GM18519 (cell line): ENCODE results near the gene SLC35A3.
"Not testable (repeated sequence)": the region's sequence is repeated elsewhere in the genome, so short reads cannot be mapped to it uniquely, and the experiment has no call there.

Experiments used
- ATAC-seq: cut with Tn5 transposase; IDR thresholded peaks from one replicate; pipeline ENCODE4 v1.9.1; 2021; ENCODE audit warnings: mild to moderate bottlenecking, moderate library complexity; ENCODE audit not compliant: unreplicated experiment, low FRiP score

The SLC35A3 gene

DNA sequence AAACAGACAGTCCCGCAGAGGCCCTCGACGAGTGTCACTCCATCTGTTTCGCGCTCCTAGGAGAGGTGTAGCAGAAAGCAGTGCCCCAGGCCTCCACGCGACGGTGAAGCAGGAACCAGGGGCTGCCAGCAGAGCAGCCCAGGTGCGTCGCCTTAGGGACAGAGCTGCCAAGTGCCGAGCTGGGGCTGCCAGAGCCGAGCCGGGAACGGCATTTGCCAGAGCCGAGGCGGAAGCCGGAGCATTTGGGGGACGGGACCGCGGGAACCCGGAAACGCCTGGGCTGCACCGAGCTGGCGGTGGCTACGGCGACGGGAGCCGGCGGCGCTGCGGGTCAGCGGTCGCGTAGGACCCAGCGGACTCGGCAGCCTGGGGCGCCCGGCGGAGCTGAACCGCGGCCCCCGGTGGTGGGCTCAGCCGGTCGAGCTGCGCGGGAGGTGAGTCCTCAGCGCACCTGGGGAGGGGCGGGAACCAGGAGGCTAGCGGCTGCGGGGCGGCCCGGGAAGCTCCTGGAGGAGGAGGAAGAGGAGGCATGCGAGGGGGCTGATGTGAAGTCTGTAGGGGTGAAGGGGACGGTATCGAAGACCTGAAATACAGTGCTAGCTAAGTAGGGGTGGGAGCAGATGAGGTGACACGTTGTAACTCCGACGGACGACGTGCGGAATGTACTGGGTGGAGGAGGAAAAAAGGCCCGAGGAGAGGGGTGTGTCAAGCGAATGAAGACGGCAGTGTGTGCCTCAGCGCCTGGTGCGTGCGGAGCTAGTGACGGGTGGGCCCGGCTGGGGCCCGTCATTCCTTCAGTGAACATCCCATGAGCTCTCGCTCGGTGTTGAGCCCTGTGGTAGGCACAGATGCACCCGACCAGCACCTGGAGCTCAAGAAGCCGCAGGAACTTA, at the start of gene SLC35A3:
Gene SLC35A3, plus strand, starts transcription at position 268 of the 893 bp plus-strand sequence. CDS start 23,559 bp downstream, outside the sequence.
- ATAC-seq: peak; percentile 85

DNA sequence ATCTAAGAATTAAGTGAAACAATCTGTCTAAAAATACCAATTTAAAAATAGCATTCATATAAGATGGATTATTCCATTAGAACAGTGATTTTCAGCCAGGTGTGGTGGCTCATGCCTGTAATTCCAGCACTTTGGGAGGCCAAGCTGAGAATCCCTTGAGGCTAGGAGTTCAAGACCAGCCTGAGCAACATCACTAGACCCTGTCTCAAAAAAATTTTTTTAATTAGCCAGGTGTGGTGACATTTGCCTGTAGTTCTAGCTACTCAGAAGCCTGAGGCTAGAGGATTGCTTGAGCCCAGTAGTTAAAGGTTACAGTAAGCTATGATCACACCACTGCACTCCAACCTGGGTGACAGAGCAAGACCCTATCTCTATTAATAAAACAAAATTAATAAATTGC, 35.0 kb upstream of the SLC35A3 start:
- no peak for ATAC-seq

DNA sequence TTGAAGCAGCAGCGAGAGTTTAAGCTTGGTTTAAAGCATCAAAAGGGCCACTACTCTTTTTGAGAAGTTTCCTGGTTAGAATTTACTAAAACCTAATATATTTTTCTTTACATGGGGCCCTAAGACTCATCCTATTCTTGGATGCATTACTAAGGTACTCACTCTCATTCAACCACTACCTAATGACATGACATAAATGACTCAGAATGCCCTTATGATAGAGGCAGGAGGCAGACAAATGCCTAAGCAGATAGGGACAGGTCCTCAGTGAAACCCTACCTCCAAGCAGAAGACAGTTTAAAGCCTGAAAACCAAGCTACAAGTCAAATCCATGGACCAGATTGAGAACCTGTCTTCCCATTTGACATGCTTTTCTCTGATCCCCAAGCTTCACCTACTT, 34.3 kb upstream of the SLC35A3 start:
- no peak for ATAC-seq

DNA sequence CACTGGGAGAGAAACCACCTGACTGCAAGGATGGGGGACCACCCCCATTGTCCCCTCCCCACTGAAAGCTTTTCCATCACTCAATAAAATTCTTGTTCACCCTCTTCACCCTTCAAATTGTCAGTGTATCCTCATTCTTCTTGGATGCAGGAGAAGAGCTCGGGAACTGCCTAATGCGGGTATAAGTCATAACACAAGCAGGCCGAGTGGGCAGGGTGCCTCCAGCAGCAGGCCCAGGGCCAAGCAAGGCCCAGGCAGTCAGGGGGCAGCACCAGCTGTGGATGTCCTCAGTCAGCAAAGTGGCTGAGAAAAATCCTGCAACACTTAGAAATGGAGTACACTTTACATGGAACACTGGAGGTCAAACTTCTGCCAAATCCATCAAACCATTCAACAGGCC, 33.7 kb upstream of the SLC35A3 start:
- ATAC-seq: no peak

DNA sequence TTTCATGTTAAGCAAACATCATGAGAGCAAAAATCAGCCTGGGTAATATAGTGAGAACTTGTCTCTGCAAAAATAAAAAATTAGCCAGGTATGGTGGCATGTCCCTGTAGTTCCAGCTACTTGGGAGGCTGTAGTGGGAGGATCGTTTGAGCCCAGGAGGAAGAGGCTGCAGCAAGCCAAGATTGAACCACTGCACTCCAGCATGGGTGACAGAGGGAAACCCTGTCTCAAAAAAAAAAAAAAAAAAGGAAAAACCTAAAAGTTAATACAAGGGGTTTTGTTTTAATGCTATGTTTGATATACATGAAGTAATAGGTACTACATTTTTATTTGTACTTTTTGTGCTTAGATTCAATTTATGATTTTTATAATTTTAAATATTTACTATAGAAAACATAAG, 27.1 kb upstream of the SLC35A3 start:
- ATAC-seq: no peak

DNA sequence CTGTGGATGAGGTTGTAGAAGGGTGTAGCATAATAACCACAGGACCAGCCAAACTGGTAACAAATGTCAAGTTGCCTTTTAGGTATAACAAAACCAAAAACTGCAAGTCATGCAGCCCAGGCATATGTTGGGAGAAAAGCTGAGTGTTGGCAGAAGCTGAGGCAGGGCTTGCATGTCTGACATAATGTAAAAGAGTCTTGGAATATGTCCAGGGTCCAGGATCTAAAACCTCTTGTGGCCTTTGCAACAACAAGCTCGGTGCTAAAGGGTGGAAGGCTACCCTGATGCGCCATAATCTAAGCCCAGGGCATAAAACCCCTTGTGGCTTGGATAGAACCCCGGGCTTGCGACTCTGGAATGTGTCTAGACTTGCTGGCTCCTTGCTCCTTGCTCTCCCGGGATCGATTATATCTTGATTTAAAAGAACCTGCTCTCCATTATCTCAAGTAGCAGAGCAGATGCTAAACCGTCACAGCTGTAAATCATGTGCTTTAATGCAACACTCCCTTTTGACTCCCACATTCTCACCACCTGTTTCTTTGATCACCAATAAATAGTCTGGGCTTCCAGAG, 26.5 kb upstream of the SLC35A3 start:
- ATAC-seq: no peak

DNA sequence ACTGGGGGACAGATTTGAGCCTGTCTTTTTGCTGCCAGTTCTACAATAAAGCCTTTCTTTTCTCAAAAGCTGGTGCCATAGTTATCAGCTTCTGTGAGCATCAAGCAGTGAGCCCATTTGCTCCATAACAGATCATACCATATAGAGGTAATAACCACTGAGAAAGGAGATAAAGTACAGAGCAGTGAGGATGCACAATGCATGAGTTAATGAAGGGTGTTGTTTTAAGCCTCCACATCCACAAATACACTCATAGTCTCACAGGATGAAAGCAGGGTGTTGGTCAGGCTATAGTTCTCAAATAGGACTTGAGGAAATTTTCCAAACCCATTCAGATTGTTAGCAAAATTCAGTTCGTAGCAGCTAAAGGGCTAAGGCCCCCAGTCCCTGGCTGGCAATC, 25.6 kb upstream of the SLC35A3 start:
- ATAC-seq: no peak

DNA sequence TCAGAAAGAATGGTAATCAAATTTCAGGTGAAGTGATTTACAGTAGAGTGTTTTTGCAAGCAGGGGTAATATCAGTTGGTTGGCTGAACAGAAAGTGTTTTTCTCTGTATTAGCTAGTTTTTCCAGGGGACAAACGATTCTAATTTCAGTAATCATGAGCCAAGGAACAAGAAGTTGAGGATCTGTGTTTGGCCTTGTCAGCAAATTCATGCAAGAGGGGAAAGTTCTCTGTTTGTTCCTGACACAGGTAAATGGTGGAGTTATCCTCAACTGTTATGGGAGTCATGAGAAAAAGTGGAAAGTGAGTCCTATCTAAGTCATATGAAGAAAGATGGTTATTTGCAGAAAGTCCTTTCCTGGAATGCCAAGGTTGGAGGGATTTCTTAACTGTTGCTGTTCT, 24.6 kb upstream of the SLC35A3 start:
- ATAC-seq: no peak

DNA sequence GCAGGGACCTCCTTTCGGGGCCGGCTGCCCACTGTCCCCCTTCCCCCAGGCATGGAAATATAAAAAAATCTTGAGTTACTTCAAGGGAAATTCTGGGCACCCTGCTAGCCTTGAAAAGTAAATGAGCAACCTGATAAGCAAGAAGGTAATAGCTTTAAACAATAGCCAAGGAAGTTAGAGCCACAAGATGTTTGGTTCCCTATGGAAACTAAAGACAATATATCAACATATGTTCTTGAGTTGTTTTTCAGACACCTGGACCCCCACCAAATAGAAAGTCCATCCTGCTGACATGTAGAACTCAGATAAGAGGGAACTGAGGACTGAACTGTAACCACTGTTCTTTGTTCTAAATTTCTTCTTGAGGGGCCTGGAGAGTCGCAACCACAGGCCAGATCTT, 19.3 kb upstream of the SLC35A3 start:
- ATAC-seq: no peak

DNA sequence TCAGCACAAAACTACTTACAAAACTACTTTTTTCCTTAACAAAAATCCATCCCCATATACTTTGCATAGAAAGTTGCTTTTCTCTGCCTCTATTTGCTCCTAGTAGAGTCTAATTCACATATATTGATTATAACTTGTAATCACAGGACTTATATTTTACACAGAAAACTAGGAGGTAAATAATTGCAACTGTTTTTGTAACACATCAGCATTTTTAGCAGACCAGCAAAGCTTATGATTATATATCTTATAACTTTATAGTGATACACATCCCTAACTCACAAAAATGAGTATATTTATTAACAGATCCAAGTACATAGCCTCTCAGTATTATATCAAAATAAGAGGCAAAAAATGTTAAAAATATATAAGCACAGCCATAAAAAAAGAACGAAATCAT, 17.3 kb upstream of the SLC35A3 start:
- ATAC-seq: no peak

DNA sequence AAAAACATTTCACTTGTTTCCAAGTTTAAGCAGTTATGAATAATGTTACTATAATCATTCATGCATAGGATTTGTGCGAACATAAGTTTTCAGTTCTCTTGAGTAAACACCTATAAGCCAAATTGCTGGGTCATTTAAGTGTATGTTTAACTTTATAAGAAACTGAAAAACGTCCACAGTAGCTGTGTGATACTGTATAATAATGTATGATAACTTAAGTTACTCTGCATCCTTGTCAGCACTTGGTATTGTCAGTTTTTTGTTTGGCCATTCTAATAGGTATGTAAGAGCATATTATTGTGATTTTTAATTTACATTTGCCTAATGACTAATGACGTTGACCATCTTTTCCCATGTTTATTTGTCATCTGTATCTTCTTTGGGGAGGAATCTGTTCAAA, 14.4 kb upstream of the SLC35A3 start:
- no peak for ATAC-seq

DNA sequence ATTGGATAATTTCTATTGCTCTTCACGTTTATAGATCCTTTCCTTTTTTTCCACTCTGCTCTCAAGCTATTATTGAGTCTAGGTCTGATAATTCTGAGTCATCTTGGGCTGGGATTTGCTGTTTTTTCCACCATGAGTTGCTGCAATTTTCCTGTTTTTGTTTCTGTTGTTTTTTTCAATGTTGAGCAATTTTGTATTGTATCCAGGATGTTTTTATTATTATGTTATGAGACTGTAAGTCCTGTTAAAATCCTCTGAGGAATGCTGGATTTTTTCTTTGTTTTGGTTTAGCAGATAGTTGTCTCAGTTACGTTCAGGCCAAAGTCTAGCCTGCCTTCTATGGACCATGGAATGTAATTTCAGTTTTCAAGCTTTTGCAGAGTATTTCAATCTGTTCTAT, 13.0 kb upstream of the SLC35A3 start:
- ATAC-seq: no peak

DNA sequence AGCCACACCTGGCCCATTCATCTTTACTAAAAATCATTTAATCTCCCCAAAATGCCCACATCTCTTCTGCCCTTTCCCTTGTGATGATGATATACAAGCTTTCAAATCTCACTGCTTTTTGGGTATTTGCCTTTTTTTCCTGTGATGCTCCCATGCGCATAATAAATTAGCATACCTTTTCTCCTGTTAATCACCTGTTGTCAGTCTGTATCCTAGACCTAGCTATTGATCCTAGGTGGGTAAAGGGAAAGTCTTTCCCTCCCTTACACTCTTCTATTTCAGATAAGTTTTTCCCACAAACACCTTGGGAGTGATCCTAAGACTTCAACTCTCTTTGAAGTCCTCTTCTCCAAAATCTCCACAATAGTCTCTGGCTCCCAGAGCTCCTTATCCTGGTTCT, 12.0 kb upstream of the SLC35A3 start:
- no peak for ATAC-seq

DNA sequence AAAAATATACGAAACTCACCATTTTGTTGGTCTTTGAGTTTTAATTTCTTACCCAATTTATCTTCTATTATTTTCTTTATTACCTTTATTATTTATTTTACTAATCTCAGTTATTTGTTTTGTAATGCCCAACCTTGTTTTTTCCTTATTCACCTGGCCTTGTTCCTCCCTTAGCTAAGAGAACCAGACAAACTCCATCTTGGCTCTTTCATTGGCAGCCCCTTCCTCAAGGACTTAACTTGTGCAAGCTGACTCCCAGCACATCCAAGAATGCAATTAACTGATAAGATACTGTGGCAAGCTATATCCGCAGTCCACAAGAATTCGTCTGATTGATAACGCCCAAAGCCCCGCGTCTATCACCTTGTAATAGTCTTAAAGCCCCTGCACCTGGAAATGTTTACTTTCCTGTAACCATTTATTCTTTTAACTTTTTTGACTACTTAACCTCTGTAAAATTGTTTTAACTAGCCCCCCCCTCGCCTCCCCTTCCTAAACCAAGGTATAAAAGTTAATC, 10.5 kb upstream of the SLC35A3 start:
- not testable (repeated sequence) for ATAC-seq

DNA sequence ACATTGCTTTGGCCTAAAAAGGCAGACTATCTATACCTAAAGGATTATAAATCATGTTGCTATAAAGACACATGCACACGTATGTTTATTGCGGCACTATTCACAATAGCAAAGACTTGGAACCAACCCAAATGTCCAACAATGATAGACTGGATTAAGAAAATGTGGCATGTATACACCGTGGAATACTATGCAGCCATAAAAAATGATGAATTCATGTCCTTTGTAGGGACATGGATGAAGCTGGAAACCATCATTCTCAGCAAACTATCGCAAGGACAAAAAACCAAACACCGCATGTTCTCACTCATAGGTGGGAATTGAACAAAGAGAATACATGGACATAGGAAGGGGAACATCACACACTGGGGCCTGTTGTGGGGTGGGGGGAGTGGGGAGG, 9.5 kb upstream of the SLC35A3 start:
- not testable (repeated sequence) for ATAC-seq

DNA sequence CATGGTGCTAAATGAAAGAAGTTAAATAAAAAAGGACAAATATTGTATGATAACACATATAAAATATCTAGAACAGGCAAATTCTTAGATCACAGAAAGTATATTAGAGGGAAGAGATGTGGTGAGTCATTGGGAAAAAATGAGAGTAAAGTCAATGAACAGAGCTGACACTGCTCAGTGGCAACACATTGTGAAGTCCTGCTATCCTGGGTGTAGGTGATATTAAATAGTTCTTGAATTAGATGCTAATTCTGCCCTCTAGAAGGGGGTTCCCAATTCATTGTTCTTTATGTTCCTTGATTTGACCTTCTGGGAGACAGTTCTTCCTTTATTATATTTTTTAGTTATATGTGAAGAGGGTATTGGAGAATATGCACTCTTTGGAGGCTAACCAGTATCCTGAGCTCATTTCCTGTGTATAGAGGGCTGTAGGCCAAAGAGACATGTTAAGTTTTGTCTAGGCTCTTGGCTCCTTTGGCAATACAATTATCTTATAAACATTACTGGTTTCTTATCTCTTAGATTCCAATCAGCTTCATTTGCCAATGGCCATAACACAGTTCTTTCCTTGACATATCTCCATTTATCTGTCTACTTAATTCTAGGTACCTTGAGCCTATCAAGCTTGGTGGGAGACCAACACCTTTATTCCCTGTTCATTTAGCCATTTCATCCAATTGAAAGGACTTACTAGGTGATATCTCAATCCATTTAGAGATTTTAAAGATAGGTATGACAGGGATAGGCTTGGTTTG, 6.6 kb upstream of the SLC35A3 start:
- ATAC-seq: no peak

DNA sequence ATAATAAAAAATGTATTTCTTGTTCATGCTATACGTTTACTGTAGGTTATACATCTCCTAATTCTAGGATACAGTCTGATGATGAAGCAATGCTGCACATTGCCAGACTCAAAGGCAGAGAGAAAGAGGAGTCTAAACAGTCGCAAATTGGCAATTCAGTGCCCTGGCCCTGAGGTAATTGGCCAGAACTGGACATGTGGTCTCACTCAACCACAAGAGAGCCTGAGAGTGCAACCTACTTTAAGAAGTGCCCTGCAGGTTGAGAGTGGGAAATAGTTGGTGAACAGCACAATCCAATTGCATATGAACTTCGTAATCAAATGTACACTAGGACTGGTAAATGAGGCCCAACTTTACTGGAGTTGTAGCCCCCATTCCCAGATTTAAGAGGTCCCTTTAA, 5.0 kb upstream of the SLC35A3 start:
- no peak for ATAC-seq

DNA sequence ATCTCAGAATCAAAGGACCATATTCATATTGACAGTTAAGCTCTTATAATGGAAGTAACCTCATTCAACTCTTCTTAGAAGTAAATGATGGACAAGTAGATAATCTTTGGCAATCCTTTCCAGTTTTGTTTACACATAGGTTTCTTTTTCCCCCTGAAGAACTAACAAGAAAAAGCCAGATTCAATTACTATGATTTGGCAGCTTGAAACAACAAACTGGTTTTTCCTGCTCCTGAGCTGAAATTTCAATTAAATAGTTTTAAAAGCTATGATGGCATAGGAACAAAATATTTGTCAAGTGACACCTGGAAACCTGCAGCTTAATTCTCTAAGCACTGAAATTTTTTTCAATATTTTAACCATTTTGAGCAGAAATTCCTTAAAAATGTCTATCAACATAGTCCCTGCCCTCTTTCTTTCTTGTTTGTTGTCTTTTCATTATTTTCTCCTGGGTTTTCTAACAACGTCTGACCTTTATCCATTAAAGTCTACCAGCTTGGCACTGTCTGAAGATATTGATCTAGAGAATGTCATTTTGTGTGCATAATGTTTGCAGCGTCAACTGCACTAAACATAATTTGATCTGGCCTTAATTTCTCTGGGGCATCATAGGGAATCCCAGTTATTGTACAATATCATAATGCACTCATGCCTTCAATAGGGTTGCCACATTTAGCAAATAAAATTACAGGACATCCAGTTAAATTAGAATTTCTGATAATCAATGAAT, 4.0 kb upstream of the SLC35A3 start:
- no peak for ATAC-seq

DNA sequence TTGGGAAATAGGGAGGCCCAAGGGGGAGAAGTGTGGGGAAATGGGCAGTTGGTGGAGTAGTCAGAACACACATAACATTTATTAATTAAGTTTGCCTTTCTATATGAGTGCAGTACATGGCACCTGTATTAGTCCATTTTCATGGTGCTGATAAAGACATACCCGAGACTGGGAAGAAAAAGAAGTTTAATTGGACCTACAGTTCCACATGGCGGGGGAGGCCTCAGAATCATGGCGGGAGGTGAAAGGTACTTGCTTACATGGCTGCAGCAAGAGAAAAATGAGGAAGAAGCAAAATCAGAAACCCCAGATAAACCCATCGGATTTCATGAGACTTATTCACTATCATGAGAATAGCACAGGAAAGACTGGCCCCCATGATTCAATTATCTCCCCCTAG, 1.6 kb upstream of the SLC35A3 start:
- ATAC-seq: no peak

DNA sequence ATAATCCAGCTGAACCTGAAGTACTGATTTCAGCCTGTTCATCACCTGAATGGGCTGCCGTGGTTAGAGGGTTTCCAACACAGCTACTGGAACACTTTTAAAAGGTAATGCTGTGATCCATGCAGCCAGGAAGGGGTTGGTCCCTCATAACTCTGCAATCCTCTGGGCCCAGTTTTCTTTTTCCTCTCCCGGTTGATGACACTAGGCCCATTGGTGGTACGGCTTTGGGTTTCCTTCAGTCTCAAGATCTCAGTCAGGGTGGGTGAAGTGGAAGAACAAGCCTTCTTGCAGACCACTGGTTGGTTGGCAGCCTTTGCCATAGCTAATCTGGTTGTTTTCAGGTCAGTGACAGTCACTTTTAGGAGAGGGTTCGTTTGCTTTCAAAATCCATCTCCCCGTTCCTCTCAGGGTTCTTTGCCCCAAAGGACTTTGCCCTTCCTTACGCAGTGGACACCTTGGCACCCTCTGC, 502 bp upstream of the SLC35A3 start:
- no peak for ATAC-seq
